ENCODE measurements around the gene PRKCA.

DNA sequence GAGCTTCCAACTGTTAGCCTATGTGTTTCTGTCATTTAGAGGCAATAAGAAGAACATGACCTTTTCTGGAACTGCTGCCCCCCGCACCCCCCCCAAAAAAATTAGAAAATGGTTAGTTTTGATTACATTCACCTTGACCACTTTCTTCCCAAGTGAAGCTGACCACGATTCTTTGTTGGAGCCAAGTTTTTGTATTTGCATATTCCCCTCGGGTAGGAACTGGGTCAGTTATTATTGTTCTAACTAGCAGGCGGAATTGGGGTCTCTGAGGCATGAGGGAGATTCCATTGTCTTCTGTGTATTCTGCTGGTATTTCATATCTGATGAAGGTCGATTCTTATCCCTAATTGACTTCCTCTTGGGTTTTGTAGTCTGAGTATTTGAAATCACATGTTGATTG lies 231.6 kb downstream of the PRKCA start:
- no peak for TF ChIP-seq POLR2A (IDR thresholded peaks at IDR 0.05; ENCODE audit: low read depth, low read length)
- TF ChIP-seq POLR2AphosphoS5 (IDR thresholded peaks at IDR 0.05; ENCODE audit: low read depth, low read length) = no peak
